ENCODE measurements around the gene ATP7B. TPM values are rescaled to one million over a fixed set of nuclear protein-coding genes. Genes with fewer than 3 reads are reported as not detected.

The ATP7B gene
- total RNA-seq, 6 experiments from 2014 or later: 0.81 to 4.8 (median 1.1) TPM

DNA sequence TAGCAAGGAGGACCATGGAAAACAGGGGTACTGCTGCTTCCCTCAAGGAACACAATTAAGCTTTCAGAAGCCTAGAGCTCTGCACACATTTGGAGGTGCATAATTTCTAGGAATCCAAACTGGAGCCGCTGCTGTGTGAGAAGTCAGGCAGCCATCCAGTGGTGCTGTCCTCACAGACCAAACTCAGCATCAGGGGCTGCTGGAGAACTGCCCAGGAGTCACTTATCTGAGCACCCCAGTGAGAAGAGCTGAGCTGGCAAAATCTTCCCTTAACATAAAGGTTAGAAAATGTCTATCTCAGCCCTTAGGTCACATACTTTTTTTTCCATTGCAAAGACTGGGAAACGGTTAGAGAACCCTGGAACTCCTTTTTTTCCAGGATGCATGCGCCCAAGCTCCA lies 72.8 kb downstream of the ATP7B start:
- H3K4me3 Mint-ChIP-seq: no peak overlapping the region
- H3K27ac Mint-ChIP-seq: no peak overlapping the region
- no peak for TF ChIP-seq CTCF (IDR thresholded peaks at IDR 0.05)
- peaks cover 17% of the 10 kb centered on the region for H3K27me3 Mint-ChIP-seq (ENCODE audit: insufficient read depth)
- H3K4me1 Mint-ChIP-seq (ENCODE audit: low read depth): no peaks in the 10 kb centered on the region
- DNase-seq: no peak
- no peaks in the 10 kb centered on the region for H3K9me3 Mint-ChIP-seq
- H3K36me3 Mint-ChIP-seq (ENCODE audit: low read depth): no peaks in the 10 kb centered on the region

GRCh38 chr13:51937320-51938290 lies 73.6 kb downstream of the ATP7B start:
- peaks cover 16% of the 10 kb centered on the region for H3K27me3 Mint-ChIP-seq (ENCODE audit: insufficient read depth)
- no peaks in the 10 kb centered on the region for H3K4me1 Mint-ChIP-seq (ENCODE audit: low read depth)
- H3K9me3 Mint-ChIP-seq: no peaks in the 10 kb centered on the region
- DNase-seq: no peak
- no peaks in the 10 kb centered on the region for H3K36me3 Mint-ChIP-seq (ENCODE audit: low read depth)
- H3K27ac Mint-ChIP-seq: no peak overlapping the region
- no peak overlapping the region for H3K4me3 Mint-ChIP-seq
- TF ChIP-seq CTCF (IDR thresholded peaks at IDR 0.05): no peak

- DNase-seq: peak; percentile 3
- peaks cover 18% of the 10 kb centered on the region for H3K27me3 Mint-ChIP-seq (ENCODE audit: insufficient read depth)
- TF ChIP-seq CTCF (IDR thresholded peaks at IDR 0.05): peak; percentile 65
- no peaks in the 10 kb centered on the region for H3K9me3 Mint-ChIP-seq
- no peaks in the 10 kb centered on the region for H3K4me1 Mint-ChIP-seq (ENCODE audit: low read depth)
- H3K4me3 Mint-ChIP-seq: no peak overlapping the region
- no peaks in the 10 kb centered on the region for H3K36me3 Mint-ChIP-seq (ENCODE audit: low read depth)
- H3K27ac Mint-ChIP-seq: no peak overlapping the region
Measured at GRCh38 chr13:51935326-51936171, 75.7 kb downstream of the ATP7B start.

DNA sequence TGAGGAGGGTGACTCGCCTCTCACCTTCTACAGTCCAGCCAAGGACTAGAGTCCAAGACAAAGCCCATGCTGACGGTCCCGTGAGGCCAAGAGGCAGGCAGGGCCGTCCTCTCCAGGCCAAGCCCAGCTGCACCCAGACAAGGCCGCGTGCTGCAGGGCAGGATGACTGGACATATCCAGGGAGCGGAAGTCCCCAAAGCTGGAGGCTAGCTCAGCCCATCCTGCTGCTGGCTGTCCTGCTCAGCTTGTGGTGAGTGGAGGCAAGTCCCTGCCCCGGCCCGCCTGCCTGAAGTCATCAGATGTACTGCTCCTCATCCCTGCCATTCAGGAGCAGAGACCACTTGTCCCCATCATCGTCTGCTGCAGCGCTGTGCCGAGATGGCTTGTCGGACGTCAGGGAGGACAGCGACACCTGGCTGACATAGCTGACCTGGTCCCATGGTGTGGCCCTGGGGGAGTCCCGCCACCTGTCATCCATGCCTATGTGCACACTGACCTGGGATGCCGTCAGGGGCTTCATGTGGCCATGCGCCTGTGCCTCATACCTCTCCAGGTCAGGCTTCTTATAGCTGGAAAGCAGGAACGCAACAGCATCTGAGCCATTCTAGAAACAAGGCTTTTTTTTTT lies 76.7 kb downstream of the ATP7B start:
- Mint-ChIP-seq H3K27ac (no peak overlapping the region), H3K4me1 (ENCODE audit: low read depth) (no peaks in the 10 kb centered on the region), H3K27me3 (ENCODE audit: insufficient read depth) (peaks cover 18% of the 10 kb centered on the region), H3K9me3 (no peaks in the 10 kb centered on the region), H3K36me3 (ENCODE audit: low read depth) (no peaks in the 10 kb centered on the region), H3K4me3 (no peak overlapping the region)
- no peak for DNase-seq
- TF ChIP-seq CTCF (IDR thresholded peaks at IDR 0.05): no peak

DNA sequence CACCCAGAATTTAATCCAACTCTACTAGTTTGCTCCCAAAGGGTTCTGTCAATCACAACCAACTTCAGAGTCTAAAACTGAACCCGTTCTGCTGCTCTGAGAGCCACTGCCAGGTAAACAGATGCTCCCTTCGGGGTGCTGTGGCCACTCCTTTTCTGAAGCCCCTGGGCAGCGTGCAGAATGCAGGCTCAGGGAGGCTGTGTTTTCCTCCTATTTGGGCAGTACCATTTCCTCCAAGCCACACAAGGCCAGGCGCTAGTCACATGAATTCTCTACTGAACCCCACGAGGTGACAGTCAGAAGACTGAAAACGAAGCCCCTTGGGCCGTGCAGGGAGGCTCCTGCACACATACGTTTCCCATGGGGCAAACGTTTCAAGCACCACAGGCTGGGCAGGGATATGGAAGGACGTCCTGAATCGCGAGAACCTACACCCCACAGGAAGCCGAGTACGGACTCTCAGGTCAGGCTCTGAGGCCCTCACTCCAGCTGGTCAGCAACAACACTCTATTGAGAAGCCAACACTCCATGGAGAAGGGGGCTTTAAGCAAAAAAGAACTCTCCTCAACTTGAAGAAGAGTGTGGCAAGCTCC lies 77.7 kb downstream of the ATP7B start:
- H3K27me3 Mint-ChIP-seq (ENCODE audit: insufficient read depth): peaks cover 19% of the 10 kb centered on the region
- no peak for TF ChIP-seq CTCF (IDR thresholded peaks at IDR 0.05)

More for the DNA sequence above, 77.7 kb downstream of the ATP7B start:
- Mint-ChIP-seq H3K27ac (no peak overlapping the region), H3K4me3 (no peak overlapping the region), H3K9me3 (no peaks in the 10 kb centered on the region), H3K36me3 (ENCODE audit: low read depth) (no peaks in the 10 kb centered on the region), H3K4me1 (ENCODE audit: low read depth) (no peaks in the 10 kb centered on the region)
- no peak for DNase-seq

Measured in HFFc6 (cell line).